ENCODE measurements around the gene TMEM217.

The TMEM217 gene

GRCh38 chr6:37172912-37173492 is 84.9 kb downstream of the TMEM217 start:
- DNase-seq: no peak
- intact Hi-C loops (cut with DNase I): loop anchor here (1.0 to 10.0 kb wide), 5 partner anchors 122 to 406 kb away; partner anchors contain the start of genes C6orf89 and MTCH1

- DNase-seq: peak; percentile 79 to 97 (median 88)
- intact Hi-C loops (cut with DNase I): loop anchor here (1.0 to 10.0 kb wide), 5 partner anchors 121 to 405 kb away; partner anchors contain the start of genes C6orf89 and MTCH1
These were observed 85.8 kb downstream of the TMEM217 start for GRCh38 chr6:37171970-37172812.

- peak; percentile 21 to 89 (median 42) for DNase-seq
- intact Hi-C loops (cut with DNase I): loop anchor here (5.0 to 10.0 kb wide), 2 partner anchors 287 to 404 kb away; partner anchors contain the start of gene C6orf89
These were observed 86.6 kb downstream of the TMEM217 start for GRCh38 chr6:37171201-37171969.

GRCh38 chr6:37170273-37171200 is 87.4 kb downstream of the TMEM217 start:
- intact Hi-C loops (cut with DNase I): loop anchor here (5.0 to 10.0 kb wide), 2 partner anchors 286 to 403 kb away; partner anchors contain the start of gene C6orf89
- peak in 8 of 10 donors; percentile 41 to 93 (median 56) for DNase-seq

- DNase-seq: peak; percentile 97 to 100 (median 99)
These were observed 88.3 kb downstream of the TMEM217 start, which contains the start of gene PIM1 for GRCh38 chr6:37169496-37170272. TSS of gene PIM1 (plus strand) at chr6:37170152. CDS start at chr6:37170576, 424 bp downstream.

GRCh38 chr6:37168811-37169495 is 89.0 kb downstream of the TMEM217 start:
- peak in 8 of 10 donors; percentile 27 to 90 (median 42) for DNase-seq
- intact Hi-C loops (cut with DNase I): loop anchor here (1.0 kb wide), 1 partner anchor 66 kb away; no protein-coding TSS in a partner anchor

More at GRCh38 chr6:37169496-37170272, 88.3 kb downstream of the TMEM217 start, which contains the start of gene PIM1:
- intact Hi-C loops (cut with DNase I): loop anchor here (5.0 to 10.0 kb wide), 2 partner anchors 285 to 402 kb away; partner anchors contain the start of gene C6orf89

- intact Hi-C loops (cut with DNase I): loop anchor here (1.0 kb wide), 1 partner anchor 65 kb away; no protein-coding TSS in a partner anchor
- no peak for DNase-seq
These were observed 89.7 kb downstream of the TMEM217 start for GRCh38 chr6:37168163-37168758.

GRCh38 chr6:37162740-37163139 is 95.2 kb downstream of the TMEM217 start:
- intact Hi-C loops (cut with DNase I): no loop called here
- DNase-seq: no peak
